Endodermal cell (in vitro differentiated cells): ENCODE data around the gene EPHA4. TPM values are rescaled to one million over a fixed set of nuclear protein-coding genes. Genes with fewer than 3 reads are reported as not detected.

ENCODE experiments used
- DNase-seq: peaks from one replicate; pipeline ENCODE4 v3.0.0-alpha.2; 2017
- H3K27ac ChIP-seq: 2 replicates; pipeline ENCODE4 v1.5.1; 2013; ENCODE audit warnings: mild to moderate bottlenecking, low read depth, low read length, moderate library complexity
- H3K27me3 ChIP-seq: 2 replicates; pipeline ENCODE4 v1.6.1; 2013; ENCODE audit warnings: mild to moderate bottlenecking, low read length, moderate library complexity; ENCODE audit not compliant: insufficient read depth, control insufficient read depth, poor library complexity, severe bottlenecking
- H3K36me3 ChIP-seq: 2 replicates; pipeline ENCODE4 v1.7.0; 2013; ENCODE audit warnings: mild to moderate bottlenecking, low read length, moderate library complexity; ENCODE audit not compliant: control insufficient read depth, insufficient read depth
- H3K4me1 ChIP-seq: one replicate; pipeline ENCODE4 v1.7.0; 2013; ENCODE audit warnings: low read length; ENCODE audit not compliant: control insufficient read depth, insufficient read depth
- H3K4me3 ChIP-seq: 2 replicates; pipeline ENCODE4 v1.5.1; 2013; ENCODE audit warnings: mild to moderate bottlenecking, low read length, moderate library complexity
- H3K9ac ChIP-seq: 2 replicates; pipeline ENCODE4 v1.6.1; 2013; ENCODE audit warnings: mild to moderate bottlenecking, low read length, moderate library complexity; ENCODE audit not compliant: poor library complexity, severe bottlenecking; ENCODE audit errors: extremely low read depth
- H3K9me3 ChIP-seq: 2 replicates; pipeline ENCODE4 v1.6.1; 2013; ENCODE audit warnings: mild to moderate bottlenecking, low read length, moderate library complexity; ENCODE audit not compliant: control insufficient read depth
- H3K27ac Mint-ChIP-seq: 2 replicates; pipeline ENCODE4 v1.8.0; 2020; ENCODE audit warnings: mixed read lengths
- H3K27me3 Mint-ChIP-seq: 2 replicates; pipeline ENCODE4 v1.8.0; 2021; ENCODE audit warnings: mild to moderate bottlenecking, mixed read lengths; ENCODE audit not compliant: insufficient read depth
- H3K36me3 Mint-ChIP-seq: 2 replicates; pipeline ENCODE4 v1.8.0; 2020; ENCODE audit warnings: low read depth, mixed read lengths
- H3K4me1 Mint-ChIP-seq: 2 replicates; pipeline ENCODE4 v1.8.0; 2020; ENCODE audit warnings: mixed read lengths
- H3K4me3 Mint-ChIP-seq: 2 replicates; pipeline ENCODE4 v1.8.0; 2020; ENCODE audit warnings: mild to moderate bottlenecking, moderate library complexity, mixed read lengths
- H3K9me3 Mint-ChIP-seq: 2 replicates; pipeline ENCODE4 v1.8.0; 2020; ENCODE audit warnings: mild to moderate bottlenecking, mixed read lengths
- CTCF ChIP-seq: fragments of 200-600 bp; sonication (generic); conservative IDR thresholded peaks from 2 replicates; pipeline ENCODE4 v1.5.0; 2021; ENCODE audit warnings: antibody characterized with exemption, mild to moderate bottlenecking
- WGBS, 2 experiments: methylation state at CpG; one replicate each; pipeline versions ENCODE4 v1.1.5 to v1.1.7; 2013; ENCODE audit warnings: missing lambda C conversion rate in 2 of 2, mixed read lengths in 1 of 2; ENCODE audit not compliant: insufficient coverage in 1 of 2, insufficient read length in 1 of 2; 5-methylcytosine and 5-hydroxymethylcytosine counted together
- total RNA-seq, 2 donors: library from RNA; stranded (reverse); fragmentation: NEBNext Ultra II Directional in 1 of 2; extraction: Animal tissue kit (Norgen Biotek cat#: 25700) in 1 of 2; gene quantifications; 2 replicates in 1 of 2; 3 replicates in 1 of 2; pipeline ENCODE4 v1.2.1, GENCODE V29; 2021

The EPHA4 gene
- total RNA-seq, 2 donors from 2014 or later: 74.1 to 87.3 TPM

- Histone ChIP-seq H3K27ac (no peak overlapping the region), H3K36me3 (peaks cover 31% of the 10 kb centered on the region), H3K27me3 (no peaks in the 10 kb centered on the region), H3K9ac (no peak overlapping the region), H3K4me3 (no peak overlapping the region), H3K9me3 (no peaks in the 10 kb centered on the region), H3K4me1 (peaks cover 10% of the 10 kb centered on the region)
- peaks cover 48% of the 10 kb centered on the region for H3K4me1 Mint-ChIP-seq
- H3K27me3 Mint-ChIP-seq: no peaks in the 10 kb centered on the region
- no peak overlapping the region for H3K27ac Mint-ChIP-seq
- peak; percentile 59 for DNase-seq
- peaks cover 11% of the 10 kb centered on the region for H3K36me3 Mint-ChIP-seq
- no peak for TF ChIP-seq CTCF
- WGBS, 2 experiments: 77 to 83% methylated on average over 1 to 5 of the region's 5 CpGs
- H3K9me3 Mint-ChIP-seq: no peaks in the 10 kb centered on the region
- H3K4me3 Mint-ChIP-seq: no peak overlapping the region
Measured at GRCh38 chr2:221458578-221458977, 113.5 kb downstream of the EPHA4 start.

- peaks cover 11% of the 10 kb centered on the region for H3K9me3 ChIP-seq
- peaks cover 34% of the 10 kb centered on the region for H3K36me3 Mint-ChIP-seq
- H3K27ac ChIP-seq: no peak overlapping the region
- no peak for DNase-seq
- no peak overlapping the region for H3K9ac ChIP-seq
- no peak overlapping the region for H3K27ac Mint-ChIP-seq
- peaks cover 7% of the 10 kb centered on the region for H3K27me3 ChIP-seq
- no peaks in the 10 kb centered on the region for H3K9me3 Mint-ChIP-seq
- WGBS, 2 experiments: 73 to 90% methylated on average over 2 to 6 of the region's 6 CpGs
- peaks cover 55% of the 10 kb centered on the region for H3K36me3 ChIP-seq
- TF ChIP-seq CTCF: peak; percentile 21
- peaks cover 10% of the 10 kb centered on the region for H3K4me1 ChIP-seq
- H3K4me1 Mint-ChIP-seq: peaks cover 42% of the 10 kb centered on the region
- H3K4me3 ChIP-seq: no peak overlapping the region
- H3K4me3 Mint-ChIP-seq: no peak overlapping the region
- peaks cover 10% of the 10 kb centered on the region for H3K27me3 Mint-ChIP-seq
Measured at GRCh38 chr2:221455214-221455613, 116.9 kb downstream of the EPHA4 start.

GRCh38 chr2:221454459-221455105, 117.5 kb downstream of the EPHA4 start:
- Mint-ChIP-seq H3K27ac (no peak overlapping the region), H3K36me3 (peaks cover 34% of the 10 kb centered on the region), H3K4me3 (no peak overlapping the region), H3K9me3 (no peaks in the 10 kb centered on the region), H3K27me3 (peaks cover 10% of the 10 kb centered on the region), H3K4me1 (peaks cover 45% of the 10 kb centered on the region)
- Histone ChIP-seq H3K36me3 (peaks cover 62% of the 10 kb centered on the region), H3K9ac (no peak overlapping the region), H3K4me3 (no peak overlapping the region), H3K27me3 (peaks cover 7% of the 10 kb centered on the region), H3K4me1 (peaks cover 10% of the 10 kb centered on the region), H3K27ac (no peak overlapping the region), H3K9me3 (peaks cover 17% of the 10 kb centered on the region)
- no peak for DNase-seq
- TF ChIP-seq CTCF: no peak
- WGBS, 2 experiments: 61 to 83% methylated on average over 1 to 3 of the region's 3 CpGs
